ENCODE measurements around the gene ADH5. TPM values are rescaled to one million over a fixed set of nuclear protein-coding genes. Genes with fewer than 3 reads are reported as not detected.

The ADH5 gene
- total RNA-seq, 1 experiment from 2014 or later: 223 TPM

DNA sequence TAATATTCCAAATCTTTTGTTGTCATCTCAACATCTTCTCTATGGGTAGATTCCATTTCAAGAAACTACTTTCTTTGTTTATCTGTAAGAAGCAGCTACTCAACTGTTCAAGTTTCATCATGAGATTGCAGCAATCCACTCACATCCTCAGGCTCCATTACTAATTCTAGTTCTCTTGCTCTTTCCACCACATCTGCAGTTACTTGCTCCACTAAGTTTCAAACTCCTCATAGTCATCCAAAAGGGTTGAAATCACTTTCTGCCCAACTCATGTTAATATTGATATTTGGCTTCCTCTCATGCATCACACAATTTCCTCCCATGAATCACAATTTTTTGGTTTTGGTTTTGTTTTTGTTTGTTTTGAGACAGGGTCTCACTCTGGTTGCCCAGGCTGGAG lies 35.7 kb downstream of the ADH5 start:
- DNase-seq (ENCODE audit: low spot score): no peak
- intact Hi-C loops (cut with micrococcal nuclease; ENCODE audit: unreplicated experiment): loop anchor here (10.0 kb wide), 2 partner anchors 108 to 308 kb away; no protein-coding TSS in a partner anchor

DNA sequence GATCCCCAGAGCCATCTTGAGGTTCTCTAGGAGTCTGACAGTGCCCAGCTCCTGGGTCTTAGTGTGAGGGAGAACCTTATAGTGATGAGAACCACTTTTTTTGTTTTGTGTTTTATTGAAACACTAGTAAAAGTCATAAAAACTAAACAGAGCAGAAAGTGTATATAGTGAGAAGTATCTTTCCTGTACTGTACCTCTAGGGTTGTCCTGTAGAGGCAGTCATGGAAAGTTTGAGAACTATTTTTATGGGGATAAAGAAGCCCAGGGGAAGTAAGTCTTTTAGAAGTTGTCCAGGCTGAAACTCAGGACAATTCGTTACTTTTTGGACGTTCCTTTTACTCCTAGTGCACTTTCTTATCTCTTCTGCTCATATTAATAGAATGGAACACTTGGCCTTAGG lies 40.9 kb downstream of the ADH5 start:
- TF ChIP-seq, protein P1, sequence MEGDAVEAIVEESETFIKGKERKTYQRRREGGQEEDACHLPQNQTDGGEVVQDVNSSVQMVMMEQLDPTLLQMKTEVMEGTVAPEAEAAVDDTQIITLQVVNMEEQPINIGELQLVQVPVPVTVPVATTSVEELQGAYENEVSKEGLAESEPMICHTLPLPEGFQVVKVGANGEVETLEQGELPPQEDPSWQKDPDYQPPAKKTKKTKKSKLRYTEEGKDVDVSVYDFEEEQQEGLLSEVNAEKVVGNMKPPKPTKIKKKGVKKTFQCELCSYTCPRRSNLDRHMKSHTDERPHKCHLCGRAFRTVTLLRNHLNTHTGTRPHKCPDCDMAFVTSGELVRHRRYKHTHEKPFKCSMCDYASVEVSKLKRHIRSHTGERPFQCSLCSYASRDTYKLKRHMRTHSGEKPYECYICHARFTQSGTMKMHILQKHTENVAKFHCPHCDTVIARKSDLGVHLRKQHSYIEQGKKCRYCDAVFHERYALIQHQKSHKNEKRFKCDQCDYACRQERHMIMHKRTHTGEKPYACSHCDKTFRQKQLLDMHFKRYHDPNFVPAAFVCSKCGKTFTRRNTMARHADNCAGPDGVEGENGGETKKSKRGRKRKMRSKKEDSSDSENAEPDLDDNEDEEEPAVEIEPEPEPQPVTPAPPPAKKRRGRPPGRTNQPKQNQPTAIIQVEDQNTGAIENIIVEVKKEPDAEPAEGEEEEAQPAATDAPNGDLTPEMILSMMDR (conservative IDR thresholded peaks at IDR 0.05; ENCODE audit: low read depth, low read length): no peak; the same call in 1 of the 2 replicates
- no peak for TF ChIP-seq EZH2 (IDR thresholded peaks at IDR 0.05; ENCODE audit: borderline replicate concordance, low read depth, low read length, poor library complexity, severe bottlenecking)
- no TSS peak for BruUV-seq (replicated peaks)
- intact Hi-C loops (cut with micrococcal nuclease; ENCODE audit: unreplicated experiment): no loop called here
- ChIA-PET CTCF (no interaction called here), POLR2A (ENCODE audit: low non-redundant PET) (no interaction called here)
- Histone ChIP-seq H3K27me3 (replicated peaks; ENCODE audit: insufficient read depth, low read depth, low read length, poor library complexity) (no peaks in the 10 kb centered on the region), H3K4me3 (ENCODE audit: low read depth, low read length, poor library complexity, severe bottlenecking) (no peak overlapping the region), H3K9me3 (ENCODE audit: low read depth, low read length, poor library complexity, severe bottlenecking) (no peaks in the 10 kb centered on the region), H3K36me3 (ENCODE audit: insufficient read depth, low read length, poor library complexity, severe bottlenecking) (peaks cover 46% of the 10 kb centered on the region), H3K27ac (ENCODE audit: low read depth, low read length, poor library complexity, severe bottlenecking) (no peak overlapping the region), H3K4me1 (ENCODE audit: insufficient read depth, low read length, poor library complexity, severe bottlenecking) (peaks cover 3% of the 10 kb centered on the region)
- no peak for DNase-seq (ENCODE audit: low spot score)

More for the DNA sequence above, 35.7 kb downstream of the ADH5 start:
- ChIA-PET CTCF (no interaction called here), POLR2A (ENCODE audit: low non-redundant PET) (no interaction called here)
- TF ChIP-seq EZH2 (IDR thresholded peaks at IDR 0.05; ENCODE audit: borderline replicate concordance, low read depth, low read length, poor library complexity, severe bottlenecking): no peak
- TF ChIP-seq, protein P1 (conservative IDR thresholded peaks at IDR 0.05; ENCODE audit: low read depth, low read length): no peak
- Histone ChIP-seq H3K9me3 (ENCODE audit: low read depth, low read length, poor library complexity, severe bottlenecking) (no peaks in the 10 kb centered on the region), H3K27me3 (replicated peaks; ENCODE audit: insufficient read depth, low read depth, low read length, poor library complexity) (no peaks in the 10 kb centered on the region), H3K4me1 (ENCODE audit: insufficient read depth, low read length, poor library complexity, severe bottlenecking) (peaks cover 5% of the 10 kb centered on the region), H3K4me3 (ENCODE audit: low read depth, low read length, poor library complexity, severe bottlenecking) (no peak overlapping the region), H3K36me3 (ENCODE audit: insufficient read depth, low read length, poor library complexity, severe bottlenecking) (peaks cover 43% of the 10 kb centered on the region), H3K27ac (ENCODE audit: low read depth, low read length, poor library complexity, severe bottlenecking) (no peak overlapping the region)
- BruUV-seq (replicated peaks): no TSS peak

DNA sequence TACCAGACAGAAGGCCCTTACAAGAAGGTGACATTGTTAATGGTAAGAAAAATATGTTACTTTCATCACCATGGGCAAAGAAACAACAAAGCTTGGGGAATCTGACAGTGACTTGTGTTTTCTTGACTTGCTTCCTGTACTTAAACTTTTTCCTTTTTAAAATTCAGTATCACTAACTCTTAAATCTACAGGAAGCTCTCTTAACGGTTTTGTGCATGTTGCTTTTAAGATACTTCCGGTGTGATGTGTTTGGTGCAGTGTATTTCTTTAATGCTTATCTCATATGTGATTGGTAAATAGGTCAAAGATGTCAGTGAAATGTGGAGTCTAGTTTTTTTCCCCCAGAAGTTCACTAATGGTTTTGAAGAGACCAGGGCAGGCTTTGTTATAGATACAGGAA lies 45.2 kb downstream of the ADH5 start:
- CTCF ChIA-PET: no interaction called here
- no TSS peak for BruUV-seq (replicated peaks)
- H3K27ac ChIP-seq (ENCODE audit: low read depth, low read length, poor library complexity, severe bottlenecking): no peak overlapping the region
- intact Hi-C loops (cut with micrococcal nuclease; ENCODE audit: unreplicated experiment): no loop called here
- POLR2A ChIA-PET (ENCODE audit: low non-redundant PET): interaction anchor here (0.7 kb wide), 1 partner anchor 907 kb away, joined by 3 read pairs; the partner anchor contains the start of gene H2AZ1
- DNase-seq (ENCODE audit: low spot score): peak; percentile 23
- H3K36me3 ChIP-seq (ENCODE audit: insufficient read depth, low read length, poor library complexity, severe bottlenecking): peaks cover 36% of the 10 kb centered on the region
- H3K27me3 ChIP-seq (replicated peaks; ENCODE audit: insufficient read depth, low read depth, low read length, poor library complexity): no peaks in the 10 kb centered on the region
- H3K4me3 ChIP-seq (ENCODE audit: low read depth, low read length, poor library complexity, severe bottlenecking): no peak overlapping the region
- H3K9me3 ChIP-seq (ENCODE audit: low read depth, low read length, poor library complexity, severe bottlenecking): peaks cover 8% of the 10 kb centered on the region
- no peak for TF ChIP-seq EZH2 (IDR thresholded peaks at IDR 0.05; ENCODE audit: borderline replicate concordance, low read depth, low read length, poor library complexity, severe bottlenecking)
- TF ChIP-seq, protein P1 (conservative IDR thresholded peaks at IDR 0.05; ENCODE audit: low read depth, low read length): no peak
- peaks cover 3% of the 10 kb centered on the region for H3K4me1 ChIP-seq (ENCODE audit: insufficient read depth, low read length, poor library complexity, severe bottlenecking)
